Stimulated activated CD8-positive, alpha-beta memory T cell treated with anti-CD3 and anti-CD28 coated beads, Interleukin-12 subunit alpha, Interleukin-12 subunit beta, amount 100 ng/mL, for 1 hour (primary cell): Measurements from ENCODE around the gene MARCHF5.

Source experiments
- DNase-seq: peaks from one replicate; pipeline ENCODE4 v3.0.0-alpha.2; 2020; ENCODE audit warnings: low read depth

MARCHF5 gene, protein sequence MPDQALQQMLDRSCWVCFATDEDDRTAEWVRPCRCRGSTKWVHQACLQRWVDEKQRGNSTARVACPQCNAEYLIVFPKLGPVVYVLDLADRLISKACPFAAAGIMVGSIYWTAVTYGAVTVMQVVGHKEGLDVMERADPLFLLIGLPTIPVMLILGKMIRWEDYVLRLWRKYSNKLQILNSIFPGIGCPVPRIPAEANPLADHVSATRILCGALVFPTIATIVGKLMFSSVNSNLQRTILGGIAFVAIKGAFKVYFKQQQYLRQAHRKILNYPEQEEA

DNA sequence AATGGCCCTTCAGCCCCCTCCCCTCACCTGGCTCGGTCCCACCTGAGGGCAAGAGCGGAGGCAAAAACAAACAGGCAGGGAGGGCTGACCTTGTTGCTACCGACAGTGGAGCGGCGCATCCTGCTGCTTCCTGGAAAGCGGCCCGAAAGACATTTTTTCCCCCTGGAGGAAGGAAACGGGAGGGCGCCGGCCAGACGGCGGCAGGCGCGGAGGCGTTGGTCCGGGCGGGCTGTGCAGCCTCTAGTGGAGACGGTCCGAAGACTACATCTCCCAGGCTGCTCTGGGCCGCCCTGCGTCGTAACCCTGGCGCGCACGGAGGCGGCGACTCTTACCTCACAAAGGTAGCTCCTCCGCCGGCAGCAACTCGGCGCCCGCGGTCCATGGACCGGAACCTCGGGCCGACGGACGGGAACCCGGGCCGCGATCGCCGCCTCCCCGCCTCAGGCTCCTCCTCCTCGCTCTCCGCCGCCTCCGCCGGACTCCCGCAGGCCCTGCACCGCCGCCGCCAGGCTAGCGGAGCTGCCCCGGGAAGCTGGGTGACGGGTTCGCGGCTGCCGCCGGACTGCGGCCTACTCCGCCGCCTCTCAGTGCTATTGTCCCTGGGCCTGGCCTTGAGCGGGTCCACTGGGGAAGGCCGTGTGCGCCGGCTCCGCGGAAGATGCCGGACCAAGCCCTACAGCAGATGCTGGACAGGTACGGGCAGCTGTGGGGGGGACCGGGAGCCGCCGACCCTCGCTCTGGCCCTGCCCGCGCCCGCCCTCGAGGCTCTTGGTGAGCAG, at the start of gene MARCHF5, which contains the start of gene CPEB3:
Gene MARCHF5, plus strand, starts transcription at position 331 of the 779 bp plus-strand sequence. Its CDS starts 328 bp downstream, at position 659.
Gene CPEB3, minus strand, starts transcription at position 242 of the 779 bp plus-strand sequence. CDS start 50,728 bp downstream, outside the sequence.
- peak; percentile 83 for DNase-seq

- DNase-seq: no peak
Observed at GRCh38 chr10:92241501-92241900, 49.5 kb upstream of the MARCHF5 start.

- DNase-seq: no peak
Observed at GRCh38 chr10:92242380-92242779, 48.6 kb upstream of the MARCHF5 start.

DNA sequence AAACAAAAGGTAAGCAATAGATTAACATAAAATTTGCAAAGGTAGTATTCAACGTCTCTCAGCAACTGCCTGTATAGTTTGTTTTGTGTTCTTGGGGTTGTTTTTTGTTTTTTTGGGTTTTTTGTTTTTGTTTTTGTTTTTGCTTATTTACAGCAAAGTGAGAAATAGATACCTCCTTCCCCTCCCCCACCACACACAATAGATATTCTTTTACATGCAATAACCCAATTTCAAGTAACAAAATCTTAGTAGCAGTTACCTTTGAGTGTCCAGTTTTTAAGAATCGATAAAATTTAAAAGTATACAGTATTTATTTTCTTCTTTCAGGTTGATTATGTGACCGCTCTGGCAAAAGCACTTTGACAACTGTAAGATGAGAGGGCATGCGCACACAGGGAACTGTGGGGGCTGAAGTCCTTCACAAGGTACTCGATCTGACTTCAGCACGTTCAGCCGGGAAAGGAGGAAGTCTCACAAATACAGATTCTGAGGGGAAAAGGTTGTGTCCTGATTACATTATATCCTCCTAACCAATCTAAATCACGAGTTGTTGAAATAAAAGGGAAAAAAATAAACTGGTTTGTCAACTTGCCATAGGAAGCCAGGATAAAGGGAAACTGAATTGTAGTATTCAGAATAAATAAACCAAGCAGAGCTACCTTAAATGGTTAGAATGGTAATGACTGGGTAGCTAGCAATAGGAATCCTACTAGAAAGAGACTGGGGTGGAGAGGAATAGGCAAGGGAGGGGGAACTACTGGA, 47.9 kb upstream of the MARCHF5 start:
- DNase-seq: peak; percentile 18

- DNase-seq: no peak
Observed at GRCh38 chr10:92244796-92245195, 46.2 kb upstream of the MARCHF5 start.

GRCh38 chr10:92248566-92248965, 42.4 kb upstream of the MARCHF5 start:
- no peak for DNase-seq

GRCh38 chr10:92263396-92263795, 27.6 kb upstream of the MARCHF5 start:
- DNase-seq: no peak

GRCh38 chr10:92264249-92264648, 26.7 kb upstream of the MARCHF5 start:
- no peak for DNase-seq

GRCh38 chr10:92265687-92266258, 25.2 kb upstream of the MARCHF5 start:
- DNase-seq: no peak

DNA sequence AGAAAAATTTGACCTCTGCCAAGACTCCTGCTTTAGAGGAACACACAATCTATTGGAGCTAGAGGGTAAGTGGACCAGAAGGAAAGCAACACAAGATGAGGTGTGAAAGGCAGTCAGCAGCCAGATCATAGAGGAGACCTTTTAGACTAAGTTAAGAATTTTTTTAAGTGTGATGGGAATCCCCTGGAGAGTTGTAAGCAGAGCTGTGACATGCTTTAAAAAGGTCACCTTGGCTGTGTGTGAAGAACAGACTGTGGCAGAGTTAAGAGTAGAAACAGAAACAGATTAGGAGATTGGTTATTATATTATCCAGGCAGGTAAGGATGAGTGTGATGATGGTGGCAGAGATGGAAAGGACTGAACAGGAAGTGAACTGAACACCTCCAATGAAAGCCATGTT, 23.6 kb upstream of the MARCHF5 start:
- no peak for DNase-seq

DNA sequence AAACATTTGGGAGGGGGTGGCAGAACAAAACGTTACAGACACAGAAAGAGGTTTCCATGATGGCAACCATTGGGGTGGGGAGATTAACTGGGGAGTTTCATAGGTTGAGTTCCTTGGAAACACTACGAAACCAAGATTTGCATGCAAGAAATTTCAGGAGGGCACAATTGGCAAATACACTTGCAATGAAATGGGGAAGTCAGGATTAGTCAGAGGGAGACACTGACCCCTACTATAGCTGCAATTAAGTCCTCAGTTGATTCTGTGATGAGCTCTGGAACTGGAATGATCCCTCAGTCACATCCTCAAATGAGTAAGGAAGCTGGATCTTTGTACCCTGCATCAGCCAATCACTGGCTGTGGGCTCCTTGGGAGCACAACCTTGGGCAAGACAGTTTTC, 22.2 kb upstream of the MARCHF5 start:
- no peak for DNase-seq

DNA sequence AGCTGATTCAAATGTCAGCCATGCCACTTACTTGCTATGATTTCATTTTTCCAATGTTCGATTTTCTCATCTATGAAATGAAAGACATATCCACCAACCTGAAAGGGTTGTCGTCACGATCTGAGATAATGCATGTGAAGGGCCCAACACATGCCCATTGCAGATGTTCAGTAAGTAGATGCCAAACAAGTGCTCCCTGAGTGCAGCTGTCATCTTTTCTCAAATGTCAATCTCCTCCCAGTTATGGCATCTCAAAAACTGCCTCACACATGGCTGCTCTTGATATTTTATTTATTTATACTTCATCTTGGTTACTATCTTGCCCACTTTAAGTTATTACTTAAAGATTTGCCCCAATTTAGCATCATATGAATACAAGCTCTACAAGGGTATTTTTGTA, 16.9 kb upstream of the MARCHF5 start:
- DNase-seq: no peak

GRCh38 chr10:92278996-92279696, 11.8 kb upstream of the MARCHF5 start:
- no peak for DNase-seq

GRCh38 chr10:92284112-92284704, 6.8 kb upstream of the MARCHF5 start:
- no peak for DNase-seq

- peak; percentile 8 for DNase-seq
Observed at GRCh38 chr10:92290076-92290836, 711 bp upstream of the MARCHF5 start.

GRCh38 chr10:92291616-92291865, 574 bp downstream of the MARCHF5 start:
- DNase-seq: no peak

DNA sequence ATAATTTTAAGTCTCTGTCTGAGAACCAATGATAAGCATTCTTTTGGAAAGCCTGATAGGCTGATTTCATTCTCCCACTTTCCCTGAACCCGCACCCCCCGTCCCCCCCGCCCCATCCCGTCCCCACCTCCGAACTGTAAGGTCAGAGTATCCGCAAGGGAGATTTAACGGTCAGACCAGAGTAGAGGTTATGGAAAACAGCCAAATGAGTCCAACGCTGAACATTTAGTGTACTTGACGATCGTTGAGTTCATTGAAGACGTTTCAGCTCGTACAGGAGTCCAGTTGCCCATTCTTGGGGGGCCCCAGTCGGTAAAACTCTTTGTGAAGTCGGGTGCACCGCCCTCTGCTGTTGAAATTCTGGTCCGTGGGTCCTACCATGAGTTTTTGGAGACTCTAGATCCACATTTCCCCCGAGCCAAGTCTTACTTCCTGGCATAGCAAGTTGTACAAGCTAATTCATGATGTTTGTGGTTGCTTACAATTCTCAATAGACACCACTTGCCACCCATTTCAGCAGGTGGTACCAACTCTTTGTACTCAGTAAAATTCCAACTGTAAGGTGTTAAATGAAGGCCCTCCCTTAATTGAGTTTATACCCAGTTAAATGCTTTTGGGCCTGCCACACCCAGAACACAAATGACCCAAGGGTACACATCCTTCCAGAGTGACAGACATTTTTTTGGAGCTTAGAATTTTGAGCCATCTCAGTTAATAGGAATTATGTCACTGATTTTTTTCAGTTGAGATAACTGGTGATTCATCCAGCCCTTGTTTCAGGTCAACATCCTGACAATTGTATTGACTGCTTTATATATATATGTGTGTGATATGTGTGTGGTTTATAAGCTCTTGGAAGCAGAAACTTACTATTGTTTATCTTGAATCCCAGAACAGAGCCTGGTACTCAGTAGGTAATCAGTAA, 1.2 kb downstream of the MARCHF5 start:
- no peak for DNase-seq

DNA sequence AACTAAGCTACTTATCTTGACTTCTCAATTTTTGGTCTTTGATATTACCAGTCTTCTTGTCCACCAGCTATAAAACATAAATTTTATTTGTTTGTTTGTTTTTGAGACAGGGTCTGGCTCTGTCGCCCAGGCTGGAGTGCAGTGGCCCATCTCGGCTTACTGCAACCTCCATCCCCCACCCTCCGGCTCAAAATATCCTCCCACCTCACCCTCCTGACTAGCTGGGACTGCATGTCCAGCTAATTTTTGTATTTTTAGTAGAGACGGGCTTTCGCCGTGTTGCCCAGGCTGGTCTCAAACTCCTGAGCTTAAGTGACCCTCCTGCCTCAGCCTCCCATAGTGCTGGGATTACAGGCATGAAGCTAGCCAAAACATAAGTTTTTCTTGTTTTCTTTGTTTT, 7.5 kb downstream of the MARCHF5 start:
- DNase-seq: no peak

DNA sequence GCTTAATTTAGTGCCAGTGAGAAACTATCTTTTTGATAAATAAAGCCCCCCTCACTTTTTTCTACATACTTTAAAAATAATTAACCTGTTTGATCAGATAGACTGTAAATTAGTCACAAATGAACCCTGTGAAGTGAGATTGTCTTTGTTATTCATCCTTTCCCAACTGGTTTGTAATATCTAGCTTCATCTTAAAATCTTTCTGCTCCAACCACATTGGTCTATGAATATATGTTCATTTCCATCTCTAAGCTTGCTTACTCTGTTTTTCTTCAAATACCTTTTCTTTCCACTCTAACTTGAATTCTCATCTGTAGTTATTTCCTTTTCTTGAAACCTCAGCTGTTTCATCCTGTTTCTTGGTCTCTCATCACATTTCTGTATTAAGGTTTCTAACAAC, 12.1 kb downstream of the MARCHF5 start:
- DNase-seq: no peak

GRCh38 chr10:92304061-92304460, 13.1 kb downstream of the MARCHF5 start:
- no peak for DNase-seq
